ENCODE measurements around the gene CNTN5. TPM values are rescaled to one million over a fixed set of nuclear protein-coding genes. Genes with fewer than 3 reads are reported as not detected.

The CNTN5 gene
- total RNA-seq, 2 donors from 2014 or later = not detected

- H3K27me3 Mint-ChIP-seq = no peaks in the 10 kb centered on the region
- H3K4me3 Mint-ChIP-seq = no peak overlapping the region
- H3K36me3 Mint-ChIP-seq (ENCODE audit: low read depth) = no peaks in the 10 kb centered on the region
- peaks cover 8% of the 10 kb centered on the region for H3K9me3 Mint-ChIP-seq
- no peak overlapping the region for H3K27ac Mint-ChIP-seq
- ATAC-seq (replicated peaks) = no peak
- no peaks in the 10 kb centered on the region for H3K4me1 Mint-ChIP-seq
Observed at GRCh38 chr11:99198215-99198614, 177.5 kb downstream of the CNTN5 start.

- Mint-ChIP-seq H3K27me3 (no peaks in the 10 kb centered on the region), H3K9me3 (peaks cover 13% of the 10 kb centered on the region), H3K27ac (no peak overlapping the region), H3K36me3 (ENCODE audit: low read depth) (no peaks in the 10 kb centered on the region), H3K4me1 (no peaks in the 10 kb centered on the region), H3K4me3 (no peak overlapping the region)
- no peak for ATAC-seq (replicated peaks)
Observed at GRCh38 chr11:99199341-99199740, 178.6 kb downstream of the CNTN5 start.

GRCh38 chr11:99200720-99201119 lies 180.0 kb downstream of the CNTN5 start:
- H3K9me3 Mint-ChIP-seq = peaks cover 15% of the 10 kb centered on the region
- ATAC-seq (replicated peaks) = no peak
- no peaks in the 10 kb centered on the region for H3K4me1 Mint-ChIP-seq
- no peak overlapping the region for H3K4me3 Mint-ChIP-seq
- no peaks in the 10 kb centered on the region for H3K36me3 Mint-ChIP-seq (ENCODE audit: low read depth)
- H3K27me3 Mint-ChIP-seq = no peaks in the 10 kb centered on the region
- H3K27ac Mint-ChIP-seq = no peak overlapping the region

DNA sequence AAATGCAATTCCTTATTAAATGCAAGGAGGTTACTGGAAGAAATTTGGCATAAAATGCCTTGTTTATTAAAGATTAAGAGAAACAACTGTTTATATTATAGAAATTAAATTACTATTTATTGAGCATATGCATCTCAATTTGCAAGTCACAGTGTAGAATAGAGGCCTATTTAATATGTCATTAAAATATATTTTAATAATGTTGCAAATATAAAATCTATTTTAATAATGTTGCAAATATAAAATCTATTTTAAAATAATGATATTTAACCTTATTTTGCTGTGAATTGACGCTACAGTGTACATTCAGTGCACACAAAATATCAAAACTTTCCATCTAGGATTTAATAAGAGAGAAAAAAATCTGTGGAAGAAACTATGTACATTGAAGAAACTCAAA lies 188.1 kb downstream of the CNTN5 start:
- Mint-ChIP-seq H3K4me1 (no peaks in the 10 kb centered on the region), H3K9me3 (peaks cover 13% of the 10 kb centered on the region), H3K27ac (no peak overlapping the region), H3K27me3 (no peaks in the 10 kb centered on the region), H3K36me3 (ENCODE audit: low read depth) (no peaks in the 10 kb centered on the region), H3K4me3 (no peak overlapping the region)
- no peak for ATAC-seq (replicated peaks)

GRCh38 chr11:99229544-99229943 lies 208.8 kb downstream of the CNTN5 start:
- ATAC-seq (replicated peaks) = no peak
- Mint-ChIP-seq H3K27ac (no peak overlapping the region), H3K9me3 (peaks cover 7% of the 10 kb centered on the region), H3K27me3 (no peaks in the 10 kb centered on the region), H3K4me1 (no peaks in the 10 kb centered on the region), H3K36me3 (ENCODE audit: low read depth) (no peaks in the 10 kb centered on the region), H3K4me3 (no peak overlapping the region)

DNA sequence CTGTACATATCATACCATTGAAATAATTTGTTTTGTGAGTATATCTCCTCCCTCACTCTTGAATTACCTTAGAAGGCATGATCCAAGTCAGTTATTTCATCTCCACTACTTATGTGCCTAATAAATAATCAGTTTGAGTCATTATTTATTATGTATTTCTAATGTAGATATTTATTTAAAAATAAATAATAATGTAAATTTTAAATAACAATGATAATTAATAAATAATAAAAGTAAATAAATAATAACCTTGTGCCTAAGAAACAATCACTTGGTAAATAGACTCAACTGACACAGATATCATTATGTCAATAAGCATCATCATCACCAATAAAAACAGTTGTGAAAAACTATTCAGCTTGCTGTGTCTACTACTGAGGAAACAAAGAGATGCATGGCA lies 213.8 kb downstream of the CNTN5 start:
- H3K36me3 Mint-ChIP-seq (ENCODE audit: low read depth) = no peaks in the 10 kb centered on the region
- H3K27me3 Mint-ChIP-seq = no peaks in the 10 kb centered on the region
- H3K9me3 Mint-ChIP-seq = peaks cover 7% of the 10 kb centered on the region
- no peaks in the 10 kb centered on the region for H3K4me1 Mint-ChIP-seq
- H3K27ac Mint-ChIP-seq = no peak overlapping the region
- ATAC-seq (replicated peaks) = no peak
- no peak overlapping the region for H3K4me3 Mint-ChIP-seq

DNA sequence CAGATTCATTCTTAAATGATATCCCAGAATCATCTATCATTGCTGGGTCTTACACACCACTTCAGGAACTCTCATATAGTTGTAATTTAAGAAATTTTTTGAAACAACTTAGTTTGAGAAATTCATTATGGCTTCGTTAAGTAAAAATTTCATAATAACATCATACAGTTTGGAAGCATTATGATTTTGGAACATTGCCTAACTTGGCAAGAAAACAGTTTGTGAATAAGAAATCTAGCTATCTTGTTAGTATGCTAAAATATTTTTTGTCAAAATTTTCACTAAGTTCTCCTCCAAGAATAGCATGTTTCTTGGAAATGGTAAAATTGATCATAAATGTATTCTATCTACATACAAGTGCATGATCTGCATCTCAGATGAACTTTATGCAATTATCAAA lies 217.7 kb downstream of the CNTN5 start:
- ATAC-seq (replicated peaks) = no peak
- no peak overlapping the region for H3K4me3 Mint-ChIP-seq
- no peaks in the 10 kb centered on the region for H3K27me3 Mint-ChIP-seq
- H3K36me3 Mint-ChIP-seq (ENCODE audit: low read depth) = no peaks in the 10 kb centered on the region
- H3K9me3 Mint-ChIP-seq = peaks cover 12% of the 10 kb centered on the region
- H3K4me1 Mint-ChIP-seq = no peaks in the 10 kb centered on the region
- H3K27ac Mint-ChIP-seq = no peak overlapping the region

DNA sequence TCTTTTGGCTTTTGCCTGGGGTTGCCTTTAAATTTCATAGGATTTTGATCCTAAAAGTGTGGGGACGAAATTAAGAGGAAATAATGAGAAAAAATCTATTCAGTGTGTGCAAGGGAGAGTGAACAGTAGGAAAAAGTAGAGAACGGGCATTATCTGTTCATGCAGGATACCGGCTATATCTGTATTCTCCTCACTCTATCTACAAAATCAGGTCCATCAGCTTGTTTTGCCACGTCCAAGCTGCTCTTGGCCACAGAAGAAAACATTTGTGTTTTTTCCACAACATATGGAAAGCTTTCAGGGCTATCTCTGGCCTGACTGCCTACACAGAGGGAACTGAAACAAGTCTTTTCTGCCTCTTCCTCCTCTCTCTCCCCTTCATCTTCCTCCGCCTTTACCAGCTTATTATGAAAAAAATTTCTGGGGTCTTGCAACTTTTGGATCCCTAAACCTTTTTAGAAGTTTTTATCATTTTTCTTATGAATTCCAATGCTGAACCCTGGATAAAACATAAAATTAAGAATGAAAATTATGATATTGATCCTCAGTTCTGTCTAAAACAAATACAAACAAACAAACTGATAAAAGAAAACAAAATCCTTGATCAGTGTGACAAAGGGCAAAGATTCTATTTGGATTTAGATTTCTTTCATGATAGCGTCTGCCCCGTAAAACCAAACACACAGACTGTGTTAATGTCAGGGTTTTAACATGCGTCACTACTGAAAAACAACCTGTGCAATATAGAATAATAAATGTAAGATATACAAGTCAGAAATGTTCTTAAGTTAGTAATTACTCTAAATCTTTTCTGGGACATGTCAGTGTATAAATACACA lies 219.7 kb downstream of the CNTN5 start:
- no peaks in the 10 kb centered on the region for H3K36me3 Mint-ChIP-seq (ENCODE audit: low read depth)
- H3K9me3 Mint-ChIP-seq = peaks cover 5% of the 10 kb centered on the region
- no peak overlapping the region for H3K27ac Mint-ChIP-seq
- H3K27me3 Mint-ChIP-seq = no peaks in the 10 kb centered on the region
- ATAC-seq (replicated peaks) = no peak
- no peaks in the 10 kb centered on the region for H3K4me1 Mint-ChIP-seq
- no peak overlapping the region for H3K4me3 Mint-ChIP-seq

DNA sequence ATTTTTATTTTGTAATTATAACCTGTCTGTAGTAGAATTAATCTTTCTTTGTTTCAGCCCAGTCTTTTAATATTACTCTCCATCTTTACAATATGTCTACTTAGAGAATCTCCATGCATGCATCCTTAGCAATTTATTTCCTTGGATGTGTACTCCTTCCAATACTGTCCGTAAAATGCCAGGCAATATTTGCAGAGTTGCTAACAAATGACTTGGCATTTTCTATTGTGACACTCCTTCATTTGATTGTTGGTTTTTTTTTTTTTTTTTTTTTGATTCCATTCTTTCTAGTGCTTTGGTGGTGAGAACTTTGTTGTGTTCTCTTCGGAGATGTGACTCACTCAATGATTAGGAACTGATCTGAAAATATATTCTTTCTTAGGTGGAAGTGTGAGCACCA lies 220.3 kb downstream of the CNTN5 start:
- H3K36me3 Mint-ChIP-seq (ENCODE audit: low read depth) = no peaks in the 10 kb centered on the region
- ATAC-seq (replicated peaks) = no peak
- H3K27ac Mint-ChIP-seq = no peak overlapping the region
- H3K4me3 Mint-ChIP-seq = no peak overlapping the region
- H3K27me3 Mint-ChIP-seq = no peaks in the 10 kb centered on the region
- peaks cover 5% of the 10 kb centered on the region for H3K9me3 Mint-ChIP-seq
- no peaks in the 10 kb centered on the region for H3K4me1 Mint-ChIP-seq

DNA sequence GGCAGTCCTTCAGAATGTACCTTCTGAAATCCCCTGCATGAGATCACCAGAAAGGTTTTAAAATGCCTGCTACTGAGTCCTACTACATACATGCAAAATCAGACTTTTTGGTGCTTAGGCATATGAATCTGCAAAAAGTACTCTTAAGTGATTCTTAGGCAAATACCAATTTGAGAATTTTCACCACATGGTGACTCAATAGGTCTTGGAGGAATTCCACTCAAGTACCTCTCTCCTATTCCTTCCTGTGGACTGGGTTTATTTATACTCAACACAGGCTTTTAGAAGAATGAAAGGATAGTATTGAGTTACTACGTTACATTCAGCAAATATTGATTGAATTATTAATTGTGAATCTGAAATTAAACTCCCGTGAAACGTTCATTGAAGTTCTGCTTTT lies 223.9 kb downstream of the CNTN5 start:
- no peak overlapping the region for H3K27ac Mint-ChIP-seq
- H3K4me3 Mint-ChIP-seq = no peak overlapping the region
- no peaks in the 10 kb centered on the region for H3K27me3 Mint-ChIP-seq
- H3K36me3 Mint-ChIP-seq (ENCODE audit: low read depth) = no peaks in the 10 kb centered on the region
- no peaks in the 10 kb centered on the region for H3K4me1 Mint-ChIP-seq
- no peak for ATAC-seq (replicated peaks)
- peaks cover 9% of the 10 kb centered on the region for H3K9me3 Mint-ChIP-seq

DNA sequence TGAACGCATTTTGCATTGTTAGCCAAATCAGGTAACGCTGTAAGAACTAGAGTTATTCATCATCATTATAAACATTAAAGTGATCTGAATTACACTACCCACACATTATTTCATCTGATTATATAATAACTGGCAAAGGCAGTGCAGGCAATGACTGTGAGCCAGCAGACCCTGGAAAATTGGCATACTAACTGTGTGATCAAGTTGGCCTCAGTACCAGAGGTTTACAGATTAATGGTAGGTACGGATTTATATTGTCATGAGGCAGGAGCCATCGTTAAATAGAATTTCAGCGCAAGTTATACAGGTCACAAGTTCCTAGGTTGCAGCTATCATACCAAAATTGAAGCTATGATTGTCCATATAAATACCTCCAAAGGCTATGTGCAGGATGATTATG lies 225.4 kb downstream of the CNTN5 start:
- Mint-ChIP-seq H3K4me3 (no peak overlapping the region), H3K36me3 (ENCODE audit: low read depth) (no peaks in the 10 kb centered on the region)
- ATAC-seq (replicated peaks) = no peak

GRCh38 chr11:99256614-99257013 lies 235.9 kb downstream of the CNTN5 start:
- no peaks in the 10 kb centered on the region for H3K27me3 Mint-ChIP-seq
- no peaks in the 10 kb centered on the region for H3K4me1 Mint-ChIP-seq
- no peak overlapping the region for H3K4me3 Mint-ChIP-seq
- no peak overlapping the region for H3K27ac Mint-ChIP-seq
- peaks cover 14% of the 10 kb centered on the region for H3K9me3 Mint-ChIP-seq
- H3K36me3 Mint-ChIP-seq (ENCODE audit: low read depth) = no peaks in the 10 kb centered on the region
- ATAC-seq (replicated peaks) = no peak

More for the DNA sequence above, 225.4 kb downstream of the CNTN5 start:
- H3K9me3 Mint-ChIP-seq = peaks cover 6% of the 10 kb centered on the region
- no peaks in the 10 kb centered on the region for H3K4me1 Mint-ChIP-seq
- no peak overlapping the region for H3K27ac Mint-ChIP-seq
- no peaks in the 10 kb centered on the region for H3K27me3 Mint-ChIP-seq

DNA sequence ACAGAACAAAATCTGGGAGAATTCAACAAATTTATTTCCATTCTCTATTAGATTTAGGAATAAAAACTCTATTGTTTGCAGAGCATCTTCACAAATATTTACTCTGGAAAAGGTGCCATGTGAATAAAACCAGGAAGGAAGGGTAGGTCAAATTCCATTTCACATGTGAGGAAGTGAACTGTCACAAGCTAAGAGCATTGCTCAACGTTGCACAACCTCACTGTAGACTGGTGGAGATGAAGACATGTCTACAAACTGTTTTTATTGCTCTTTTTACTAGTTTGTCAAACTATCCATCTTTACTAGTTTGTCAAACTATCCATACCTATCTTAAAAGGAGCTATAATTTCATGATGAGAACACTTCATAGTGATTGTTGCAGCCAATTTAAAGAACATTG lies 236.4 kb downstream of the CNTN5 start:
- Mint-ChIP-seq H3K27me3 (no peaks in the 10 kb centered on the region), H3K4me3 (no peak overlapping the region), H3K4me1 (no peaks in the 10 kb centered on the region), H3K36me3 (ENCODE audit: low read depth) (no peaks in the 10 kb centered on the region), H3K27ac (no peak overlapping the region), H3K9me3 (peaks cover 10% of the 10 kb centered on the region)
- no peak for ATAC-seq (replicated peaks)

DNA sequence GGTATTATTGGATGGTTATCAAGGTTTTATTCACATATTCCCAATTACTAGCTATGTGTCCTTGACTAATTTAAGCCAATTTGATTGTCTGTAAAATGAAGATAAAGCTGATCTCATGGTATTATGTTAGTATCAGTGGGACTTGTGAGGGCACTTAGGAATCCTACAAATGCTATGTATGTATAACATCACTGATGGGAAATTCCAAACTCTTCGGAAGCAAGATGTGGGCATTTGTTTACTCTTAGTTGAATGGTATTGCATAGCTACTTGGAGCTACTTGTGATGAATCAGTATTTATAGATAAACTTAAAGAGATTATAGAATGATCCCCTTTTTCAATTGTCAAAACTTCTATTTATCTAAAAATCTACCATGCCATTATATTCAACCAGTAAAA lies 239.9 kb downstream of the CNTN5 start:
- no peak for ATAC-seq (replicated peaks)
- no peak overlapping the region for H3K27ac Mint-ChIP-seq
- no peaks in the 10 kb centered on the region for H3K36me3 Mint-ChIP-seq (ENCODE audit: low read depth)
- no peak overlapping the region for H3K4me3 Mint-ChIP-seq
- H3K9me3 Mint-ChIP-seq = peaks cover 8% of the 10 kb centered on the region
- H3K4me1 Mint-ChIP-seq = no peaks in the 10 kb centered on the region
- H3K27me3 Mint-ChIP-seq = no peaks in the 10 kb centered on the region

DNA sequence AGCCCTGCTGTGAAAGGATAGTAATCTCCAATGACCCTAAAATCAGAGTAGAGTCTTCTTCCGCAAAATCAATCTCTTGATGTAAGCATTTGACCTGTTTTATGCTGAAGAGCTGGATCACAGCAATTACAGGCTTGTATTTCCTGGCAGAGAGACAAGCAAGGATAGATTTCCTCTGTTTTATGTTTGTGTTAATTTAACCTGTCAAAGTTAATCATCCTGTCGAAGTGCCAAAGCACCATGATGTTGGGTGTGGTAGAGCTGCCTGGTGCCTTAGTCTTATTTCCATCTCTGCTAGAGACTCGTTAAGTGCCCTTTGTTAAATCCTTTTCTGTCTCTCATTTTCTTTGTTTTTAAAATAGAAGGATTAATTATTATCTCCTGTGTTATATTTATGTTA lies 248.1 kb downstream of the CNTN5 start:
- no peak overlapping the region for H3K27ac Mint-ChIP-seq
- no peaks in the 10 kb centered on the region for H3K4me1 Mint-ChIP-seq

DNA sequence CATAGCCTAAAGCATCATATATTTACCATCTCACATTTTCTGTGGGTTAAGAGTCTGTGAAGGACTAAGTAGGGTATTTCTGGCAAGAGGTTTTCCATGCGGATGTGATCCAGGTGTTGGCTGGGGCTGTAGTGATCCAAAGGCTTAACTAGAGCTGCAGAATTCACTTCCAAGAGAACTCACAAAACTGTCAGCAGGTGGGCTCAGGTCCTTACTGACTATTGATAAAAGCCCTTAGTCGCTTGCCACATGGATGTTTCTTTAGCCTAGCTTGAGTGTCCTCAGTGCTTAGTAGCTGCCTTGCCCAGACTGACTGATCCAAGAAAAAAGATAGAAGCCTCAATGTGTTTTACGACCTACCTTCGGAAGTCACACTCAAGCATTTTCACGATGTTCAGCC lies 250.8 kb downstream of the CNTN5 start:
- Mint-ChIP-seq H3K9me3 (peaks cover 4% of the 10 kb centered on the region), H3K4me3 (no peak overlapping the region), H3K27ac (no peak overlapping the region), H3K36me3 (ENCODE audit: low read depth) (no peaks in the 10 kb centered on the region), H3K4me1 (no peaks in the 10 kb centered on the region), H3K27me3 (no peaks in the 10 kb centered on the region)
- ATAC-seq (replicated peaks) = no peak

More for the DNA sequence above, 248.1 kb downstream of the CNTN5 start:
- no peaks in the 10 kb centered on the region for H3K27me3 Mint-ChIP-seq
- peaks cover 4% of the 10 kb centered on the region for H3K9me3 Mint-ChIP-seq
- H3K4me3 Mint-ChIP-seq = no peak overlapping the region
- H3K36me3 Mint-ChIP-seq (ENCODE audit: low read depth) = no peaks in the 10 kb centered on the region
- ATAC-seq (replicated peaks) = no peak
